ENCODE results near the gene KRT9.
"Not testable (repeated sequence)": the region's sequence is repeated elsewhere in the genome, so short reads cannot be mapped to it uniquely, and the experiment has no call there.

The KRT9 gene

DNA sequence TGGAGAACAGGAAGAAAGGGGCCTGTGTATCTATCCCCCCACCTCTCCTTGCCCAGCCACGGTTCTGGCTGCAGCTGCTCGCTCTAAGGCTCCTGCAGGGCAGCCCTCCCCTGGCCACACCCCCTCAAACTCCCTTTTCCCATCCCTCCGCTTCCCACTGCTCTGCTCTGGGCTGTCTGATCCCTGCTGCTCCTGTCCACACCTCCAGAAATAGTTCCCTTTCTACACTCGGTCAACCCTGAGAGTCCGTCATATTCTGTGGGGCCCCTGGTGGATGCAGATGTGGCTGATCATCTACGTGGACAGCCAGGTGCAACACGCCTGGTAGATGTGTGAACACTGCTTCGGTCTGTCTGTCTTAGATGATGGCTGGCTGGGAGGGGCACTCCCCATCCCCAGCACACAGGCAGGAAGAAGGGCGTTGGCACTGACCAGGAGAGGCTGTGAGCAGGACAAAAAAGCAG, 24.4 kb downstream of the KRT9 start:
- no peak for DNase-seq (ENCODE audit: low spot score)

DNA sequence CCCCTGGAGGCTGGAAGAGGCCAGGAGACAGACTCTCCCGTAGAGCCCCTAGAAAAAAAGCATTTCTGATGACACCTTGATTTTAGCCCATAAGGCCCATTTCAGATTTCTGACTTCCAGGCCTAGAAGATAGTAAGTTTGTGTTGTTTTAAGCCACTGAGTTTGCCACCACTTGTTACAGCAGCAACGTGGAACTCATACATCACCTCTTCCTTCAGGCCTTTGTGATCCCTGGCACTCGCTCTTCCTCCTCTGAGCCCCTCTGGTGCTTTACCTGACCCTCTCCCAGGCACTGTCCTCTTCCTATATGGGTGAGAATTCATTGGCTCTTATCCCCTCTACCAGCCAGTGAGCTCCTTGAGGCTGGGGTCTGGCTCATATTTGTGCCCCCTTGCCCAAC, 25.0 kb downstream of the KRT9 start:
- no peak for DNase-seq (ENCODE audit: low spot score)

DNA sequence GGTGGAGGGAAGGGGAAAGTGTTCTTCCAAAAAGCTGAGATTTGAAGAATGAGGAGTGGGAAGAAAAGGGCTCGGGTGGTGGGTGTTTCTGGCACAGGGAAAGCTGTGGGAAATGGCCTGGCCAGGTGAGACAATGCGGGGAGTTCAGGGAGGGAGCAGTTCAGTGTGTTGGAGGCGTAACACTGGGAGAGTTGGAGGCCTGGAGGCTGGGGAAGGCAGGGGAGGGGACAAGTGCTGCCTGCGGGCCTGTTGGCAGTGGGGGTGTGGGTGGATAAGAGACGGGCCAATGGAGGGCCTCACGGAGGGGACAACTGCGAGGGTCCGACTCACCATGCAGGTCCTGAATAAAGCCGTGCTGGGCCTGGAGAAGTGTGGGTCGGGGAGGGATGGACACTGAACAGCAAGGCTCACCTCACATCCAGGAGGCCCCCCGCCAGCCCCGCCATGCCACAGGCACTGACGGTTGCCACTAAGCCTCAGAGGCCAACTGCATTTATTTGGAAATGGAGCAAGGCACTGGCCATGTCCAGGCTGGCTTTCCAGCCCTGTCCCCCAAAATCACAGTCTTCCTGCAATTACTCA, 25.9 kb downstream of the KRT9 start:
- no peak for DNase-seq (ENCODE audit: low spot score)

DNA sequence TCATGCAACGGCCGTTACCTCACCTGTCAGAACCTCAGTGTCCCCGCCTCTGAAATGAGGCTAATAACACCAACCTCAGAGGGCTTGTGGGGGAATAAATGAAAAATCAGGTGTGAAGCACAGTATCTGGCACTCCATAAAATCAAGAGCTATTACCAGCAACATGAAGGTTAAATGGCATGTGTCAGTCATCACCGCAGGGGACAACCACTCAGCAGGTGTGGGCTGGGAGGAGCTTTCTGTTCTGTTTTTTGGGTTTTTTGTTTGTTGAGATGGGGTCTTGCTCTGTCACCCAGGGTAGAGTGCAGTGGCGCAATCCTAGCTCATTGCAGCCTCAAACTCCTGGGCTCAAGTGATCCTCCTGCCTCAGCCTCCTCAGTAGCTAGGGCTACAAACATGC, 26.9 kb downstream of the KRT9 start:
- no peak for DNase-seq (ENCODE audit: low spot score)

DNA sequence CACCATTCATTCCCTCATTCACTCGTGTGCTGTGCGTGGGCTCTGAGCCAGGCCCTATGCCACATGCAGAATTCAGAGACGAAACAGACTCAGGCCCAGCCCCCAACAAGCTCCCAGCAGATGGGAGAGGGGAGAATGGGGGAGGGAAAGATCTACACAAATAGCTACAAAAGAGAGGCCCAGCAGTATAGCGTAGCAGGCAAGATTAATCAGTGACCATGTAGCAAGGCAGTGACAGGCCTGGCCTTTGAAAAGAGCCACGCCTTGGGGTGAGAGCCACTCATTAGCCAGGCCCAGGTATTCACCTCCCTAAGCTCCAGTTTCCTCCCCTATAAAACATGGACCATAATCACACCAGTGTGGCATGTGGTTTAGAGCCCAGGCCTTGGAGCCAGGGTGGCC, 27.4 kb downstream of the KRT9 start:
- DNase-seq (ENCODE audit: low spot score): no peak

DNA sequence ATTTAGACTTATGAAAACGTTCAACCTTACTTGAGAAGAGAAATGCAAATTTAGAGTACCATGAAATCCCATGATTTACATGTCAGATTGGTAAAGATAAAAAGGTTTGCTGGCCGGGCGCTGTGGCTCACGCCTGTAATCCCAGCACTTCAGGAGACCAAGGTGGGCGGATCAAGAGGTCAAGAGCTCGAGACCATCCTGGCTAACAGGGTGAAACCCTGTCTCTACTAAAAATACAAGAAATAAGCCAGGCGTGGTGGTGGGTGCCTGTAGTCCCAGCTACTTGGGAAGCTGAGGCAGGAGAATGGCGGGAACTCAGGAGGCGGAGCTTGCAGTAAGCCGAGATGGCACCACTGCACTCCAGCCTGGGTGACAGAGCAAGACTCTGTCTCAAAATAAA, 29.1 kb downstream of the KRT9 start:
- DNase-seq (ENCODE audit: low spot score): not testable (repeated sequence)

DNA sequence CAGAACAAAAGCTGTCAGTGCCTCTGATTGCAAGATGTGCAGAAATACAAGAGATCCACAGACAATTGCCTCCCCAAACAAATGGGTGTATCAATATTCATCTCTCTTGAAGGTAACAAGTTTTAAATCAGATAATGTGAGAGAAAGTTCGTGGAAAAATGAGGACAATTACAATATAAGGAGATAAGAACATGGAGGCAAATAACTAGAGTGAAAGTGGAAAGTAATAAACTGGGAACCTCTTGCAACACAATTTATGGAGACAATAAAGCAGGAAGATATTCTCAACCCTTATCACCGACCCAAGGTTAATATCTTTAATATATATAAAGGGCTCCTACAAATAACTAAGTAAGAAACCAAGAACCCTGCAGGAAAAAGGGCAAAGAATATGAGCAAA, 29.5 kb downstream of the KRT9 start:
- DNase-seq (ENCODE audit: low spot score): no peak

DNA sequence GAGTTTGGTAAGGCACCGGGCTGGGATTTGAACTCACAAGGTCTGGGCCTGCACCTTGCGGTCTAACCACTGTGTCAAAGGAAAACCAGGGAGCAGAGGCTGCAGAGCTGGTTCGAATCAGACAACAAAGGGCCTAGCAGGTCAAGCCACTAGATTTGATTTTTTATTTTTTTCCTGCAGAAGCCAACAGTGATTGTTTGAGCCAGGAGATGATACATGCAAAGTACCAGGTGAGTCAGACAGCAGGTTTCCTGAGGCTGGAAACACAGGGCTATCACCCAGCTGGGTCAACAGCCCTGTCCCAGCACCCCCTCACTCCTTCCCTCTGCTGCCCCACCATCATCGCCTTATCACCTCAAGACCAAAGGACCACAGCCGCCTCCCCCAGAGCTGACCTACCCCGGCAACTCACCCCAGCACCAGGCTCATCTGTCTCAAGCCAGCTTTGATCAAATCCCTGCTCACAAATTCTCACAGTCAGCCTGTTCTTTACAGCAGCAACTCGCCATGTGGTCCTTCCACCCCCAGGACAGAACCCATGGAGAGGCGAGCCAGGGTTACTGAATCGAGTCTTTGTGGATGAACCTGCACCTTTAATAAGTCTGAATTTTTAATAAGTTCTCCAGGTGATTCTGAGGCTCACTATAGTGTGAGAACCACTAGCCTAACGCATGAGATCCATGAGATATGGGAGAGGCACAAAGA, 30.8 kb downstream of the KRT9 start:
- no peak for DNase-seq (ENCODE audit: low spot score)

DNA sequence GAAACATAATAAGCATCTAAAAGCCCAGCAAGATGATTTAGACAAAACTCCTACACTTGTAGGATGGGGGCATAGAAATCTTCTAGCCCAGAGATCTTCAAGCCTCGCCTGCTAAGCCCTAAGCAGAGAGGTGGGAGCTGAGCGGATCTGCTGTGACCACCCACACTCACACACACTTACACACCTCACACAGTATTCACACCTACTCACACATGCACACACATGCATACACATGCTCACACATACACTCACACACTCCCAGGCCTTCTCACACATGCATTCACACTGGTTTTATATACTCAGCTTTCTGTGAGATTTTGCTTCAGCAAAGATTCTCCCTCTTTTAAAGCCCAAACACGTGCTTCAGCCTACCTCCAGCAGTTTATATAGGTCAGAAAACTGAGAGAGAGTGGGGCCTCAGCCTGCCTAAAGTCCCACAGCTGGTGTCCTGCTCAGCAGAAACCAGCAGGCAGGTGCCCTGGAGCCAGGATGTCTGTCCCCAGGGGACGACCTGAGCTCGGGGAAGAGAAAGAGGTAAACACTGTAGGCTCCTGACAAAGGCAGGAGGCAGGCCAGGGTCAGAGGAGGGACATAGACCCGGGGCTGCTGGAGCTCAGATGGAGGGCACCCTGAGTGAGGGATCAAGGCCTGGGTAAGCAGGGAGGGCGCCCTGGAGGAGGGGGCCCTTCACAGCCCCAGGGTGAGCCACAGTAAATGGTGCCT, 31.7 kb downstream of the KRT9 start:
- DNase-seq (ENCODE audit: low spot score): no peak

DNA sequence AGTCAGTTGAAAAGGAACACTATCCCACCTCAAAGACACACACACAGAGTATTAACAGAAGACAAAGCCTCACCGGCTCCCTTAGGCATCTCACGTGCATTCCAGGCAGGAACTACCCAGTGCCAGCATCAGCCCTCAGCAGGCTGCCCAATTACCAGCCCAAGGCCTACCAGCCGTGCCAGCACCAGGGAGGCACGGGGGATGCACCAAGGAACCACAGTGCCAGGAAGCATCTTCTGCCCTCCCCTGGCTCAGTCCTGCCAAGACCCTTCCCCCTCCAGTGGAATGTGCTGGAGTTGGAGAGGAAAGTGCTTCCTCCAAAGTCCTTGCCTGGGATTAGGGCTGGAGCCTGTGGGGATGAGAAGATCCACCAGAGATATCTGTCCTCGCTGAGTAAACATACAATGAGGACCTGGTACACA, 32.8 kb downstream of the KRT9 start:
- DNase-seq (ENCODE audit: low spot score): no peak

DNA sequence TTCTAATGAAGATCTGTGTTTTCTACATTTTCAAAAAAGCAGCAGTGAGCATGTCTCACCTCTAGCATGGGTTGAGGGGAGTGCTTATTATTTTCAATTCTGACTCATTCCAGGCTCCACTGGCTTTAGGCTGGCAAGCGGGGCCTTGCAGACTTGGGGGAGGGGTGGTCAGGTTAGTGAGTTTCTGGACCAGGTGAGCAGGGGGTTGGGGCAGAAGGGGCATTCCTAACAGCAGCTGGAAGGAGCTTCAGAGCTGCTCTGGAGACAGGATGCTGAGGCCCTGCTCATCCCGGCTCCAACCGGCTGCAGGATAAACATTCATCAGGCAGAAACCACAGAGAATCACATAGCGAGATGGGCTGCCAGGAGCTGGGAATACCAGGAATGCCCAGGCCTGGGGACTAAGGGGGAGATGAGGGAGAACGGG, 33.3 kb downstream of the KRT9 start:
- DNase-seq (ENCODE audit: low spot score): no peak

DNA sequence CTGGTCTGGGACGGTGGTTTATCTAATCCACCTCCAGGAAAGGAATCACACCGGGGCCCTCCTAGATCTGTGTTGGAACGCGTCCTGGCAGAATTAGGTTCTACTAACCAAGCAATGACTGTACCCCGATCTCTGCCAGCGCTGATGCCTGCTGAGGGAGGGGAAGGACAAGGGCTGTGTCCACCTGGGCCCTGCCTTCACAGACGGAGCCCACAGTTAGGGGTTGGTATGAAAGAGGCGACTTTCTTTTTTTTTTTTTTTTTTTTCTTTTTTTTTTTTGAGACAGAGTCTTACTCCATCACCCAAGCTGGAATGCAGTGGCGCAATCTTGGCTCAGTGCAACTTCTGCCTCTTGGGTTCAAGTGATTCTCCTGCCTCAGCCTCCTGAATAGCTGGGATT, 33.9 kb downstream of the KRT9 start:
- DNase-seq (ENCODE audit: low spot score): no peak

DNA sequence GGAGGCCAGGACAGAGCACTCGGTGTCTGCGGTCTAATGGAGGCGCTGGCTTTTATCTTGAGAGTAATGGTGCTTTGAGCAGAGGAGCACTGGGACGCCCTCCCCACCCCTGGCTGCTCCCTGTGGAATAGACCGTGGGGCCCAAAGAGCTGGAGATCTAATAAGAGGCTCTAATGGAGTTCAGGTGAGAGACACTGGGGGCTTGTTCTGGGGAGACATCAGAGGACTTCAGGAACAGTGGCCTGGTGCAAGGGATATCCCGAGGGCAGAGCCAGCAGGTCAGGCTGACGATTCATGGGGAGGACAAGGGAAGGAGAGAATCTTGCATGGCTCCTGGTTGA, 34.3 kb downstream of the KRT9 start:
- DNase-seq (ENCODE audit: low spot score): no peak

DNA sequence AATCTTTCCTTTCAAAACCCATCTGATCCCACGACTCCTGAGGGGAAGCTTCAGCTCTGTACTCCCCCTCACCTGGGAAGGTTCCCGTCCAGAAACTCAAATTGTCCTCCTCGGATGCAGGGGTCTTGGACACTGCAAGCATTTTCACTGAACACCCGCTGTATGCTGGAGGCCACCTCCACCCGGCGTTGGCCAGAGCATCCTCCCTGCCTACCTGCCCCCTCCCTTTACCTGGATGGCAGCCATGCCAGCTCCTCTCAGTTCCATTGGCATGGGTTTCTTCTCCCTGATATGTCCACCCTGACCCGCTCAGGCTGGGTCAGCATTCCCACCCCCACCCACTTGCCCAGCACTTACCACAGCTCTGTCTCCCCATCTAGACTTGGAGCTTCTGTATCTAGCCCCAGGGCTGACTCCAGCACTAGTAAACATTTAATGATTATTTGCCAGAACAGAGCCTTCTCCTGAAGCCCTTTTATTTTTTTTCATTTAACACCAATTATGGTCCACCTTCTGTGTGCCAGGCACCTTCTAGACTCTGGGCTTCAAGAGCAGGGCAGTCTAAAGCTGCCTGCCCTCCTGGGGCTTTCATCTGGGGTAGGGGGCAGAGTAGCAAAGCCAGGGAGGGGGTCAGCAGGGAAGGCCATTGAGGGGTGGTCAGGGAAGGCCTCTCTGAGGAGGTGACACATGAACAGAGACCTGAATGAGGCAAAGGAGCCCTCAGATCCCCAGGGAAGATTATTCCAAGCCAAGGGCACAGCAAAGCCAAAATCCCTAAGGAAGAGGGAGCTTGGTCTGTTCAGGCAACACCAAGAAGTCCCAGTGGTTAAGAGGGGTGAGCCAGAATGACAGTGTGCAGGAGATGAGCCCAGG, 34.9 kb downstream of the KRT9 start:
- DNase-seq (ENCODE audit: low spot score): no peak

DNA sequence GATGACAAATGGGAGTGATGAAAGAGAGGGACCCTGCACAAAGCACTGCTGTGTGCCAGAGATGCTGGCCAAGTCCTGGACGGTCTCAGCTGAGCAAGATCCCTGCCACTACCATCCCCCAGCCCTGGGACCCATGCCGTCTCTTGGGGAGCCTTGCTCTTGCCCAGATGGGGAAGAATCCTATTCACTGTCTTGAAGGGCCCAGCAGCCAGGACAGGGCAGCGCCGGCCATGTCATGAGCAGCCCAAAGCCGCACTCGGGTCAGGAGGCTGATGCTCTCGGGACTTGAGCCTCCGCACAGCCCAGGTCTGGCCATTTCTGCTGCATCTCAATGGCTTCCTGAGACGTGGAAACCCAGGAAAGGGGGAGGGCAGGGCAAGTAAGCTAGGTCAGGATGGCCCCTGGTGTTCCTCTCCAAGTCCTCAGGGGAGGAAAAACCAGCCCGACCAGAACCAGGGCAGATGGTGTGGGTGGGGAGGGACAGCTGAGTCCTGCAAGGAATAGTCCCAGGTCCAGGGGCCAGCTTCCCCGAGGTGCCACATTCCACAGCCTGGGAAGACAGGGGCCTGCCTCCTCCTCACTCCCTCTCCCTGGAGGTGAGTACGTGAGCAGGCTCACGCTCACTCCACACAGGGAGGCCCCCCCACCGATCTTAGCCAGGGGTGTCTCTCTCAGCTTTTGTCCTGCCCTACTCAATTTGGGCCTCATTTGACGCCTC, 35.9 kb downstream of the KRT9 start:
- no peak for DNase-seq (ENCODE audit: low spot score)

DNA sequence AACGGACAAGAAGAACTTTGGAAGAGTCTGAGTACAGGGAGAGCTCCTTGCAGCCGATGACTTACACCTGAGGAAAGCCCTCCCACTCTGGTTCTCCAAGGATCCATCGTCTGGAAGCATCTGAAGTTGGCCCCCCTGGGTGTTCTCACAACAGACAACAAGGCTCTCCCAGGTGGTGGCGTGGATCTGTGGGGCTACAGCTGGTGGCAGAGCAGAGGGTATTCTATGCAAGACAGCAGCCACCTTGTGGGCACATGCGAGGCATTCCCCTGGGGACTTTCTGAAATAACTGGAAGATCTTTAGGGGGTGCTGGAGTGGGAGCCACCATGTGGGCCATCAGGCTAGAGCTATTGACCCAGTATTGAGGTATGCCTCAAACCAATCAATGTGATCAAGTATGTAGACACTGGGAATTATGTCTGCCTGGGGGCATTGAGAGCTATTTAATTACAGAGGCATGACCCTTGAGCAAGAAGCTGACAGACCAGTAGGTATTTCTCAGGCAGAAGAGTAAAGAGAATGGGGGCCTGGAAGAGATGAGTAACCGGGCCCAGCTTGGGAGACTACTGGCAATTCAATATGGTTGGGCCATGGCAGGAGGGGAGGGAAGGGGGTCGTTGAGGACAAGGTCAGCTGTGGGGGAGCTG, 36.8 kb downstream of the KRT9 start:
- DNase-seq (ENCODE audit: low spot score): no peak

DNA sequence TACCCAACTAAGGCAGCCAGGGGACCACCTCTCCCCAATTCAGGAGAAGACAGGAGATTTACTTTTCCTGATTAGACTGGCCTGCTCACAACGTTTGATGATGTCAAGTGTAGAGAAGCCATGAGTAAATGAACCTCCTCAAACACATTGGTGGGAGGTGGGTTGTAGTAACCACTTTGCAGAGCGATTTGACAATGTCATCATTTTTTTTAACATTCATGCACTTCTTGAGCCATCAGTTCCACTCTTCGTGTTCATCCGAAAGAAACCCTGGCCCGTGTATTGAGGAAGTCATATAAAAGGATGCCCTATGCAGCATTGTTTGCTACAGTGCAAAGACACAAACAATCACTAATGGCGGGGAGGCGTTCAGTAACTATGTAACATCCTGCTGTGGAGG, 38.2 kb downstream of the KRT9 start:
- DNase-seq (ENCODE audit: low spot score): no peak

DNA sequence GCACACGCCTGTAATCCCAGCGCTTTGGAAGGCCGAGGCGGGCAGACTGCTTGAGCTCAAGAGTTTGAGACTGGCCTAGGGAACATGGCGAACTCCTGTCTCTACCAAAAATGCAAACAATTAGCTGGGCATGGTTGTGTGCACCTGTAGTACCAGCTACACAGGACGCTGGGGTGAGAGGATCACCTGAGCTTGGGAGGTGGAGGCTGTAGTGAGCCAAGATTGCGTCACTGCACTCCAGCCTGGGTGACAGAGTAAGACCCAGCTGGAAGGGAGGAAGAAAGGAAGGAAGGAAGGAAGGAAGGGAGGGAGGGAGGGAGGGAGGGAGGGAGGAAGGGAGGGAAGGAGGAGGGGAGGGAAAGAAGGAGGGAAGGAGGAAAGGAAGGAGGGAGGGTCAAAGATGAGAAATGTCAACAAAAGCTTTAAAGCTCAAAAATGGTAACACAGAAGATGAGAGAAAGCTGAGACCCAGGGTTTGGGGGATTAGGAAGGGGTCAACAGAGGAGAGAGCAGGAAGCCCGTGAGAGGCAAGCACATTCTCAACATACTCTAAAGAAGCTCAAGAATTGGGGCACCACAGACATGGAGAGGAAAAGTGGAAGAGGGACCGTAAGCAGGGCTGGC, 38.8 kb downstream of the KRT9 start:
- DNase-seq (ENCODE audit: low spot score): no peak

DNA sequence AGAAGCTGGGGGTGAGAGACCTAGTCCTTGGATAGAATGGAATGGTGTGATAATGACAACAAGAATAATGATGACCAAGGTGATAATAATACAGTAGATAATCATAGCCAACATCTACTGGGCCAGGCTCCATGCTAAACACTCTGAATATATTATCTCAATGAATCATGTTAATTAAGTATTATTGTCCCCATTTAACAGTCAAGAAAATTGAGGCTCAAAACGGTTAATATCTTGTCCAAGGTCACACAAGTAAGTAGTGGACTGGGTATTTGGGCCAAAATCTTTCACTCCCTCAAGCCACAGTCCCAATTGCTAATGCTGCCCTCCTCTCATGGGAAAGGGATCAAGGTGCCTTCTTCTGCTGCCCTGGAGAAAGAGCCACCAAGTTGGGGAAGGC, 39.9 kb downstream of the KRT9 start:
- no peak for DNase-seq (ENCODE audit: low spot score)

DNA sequence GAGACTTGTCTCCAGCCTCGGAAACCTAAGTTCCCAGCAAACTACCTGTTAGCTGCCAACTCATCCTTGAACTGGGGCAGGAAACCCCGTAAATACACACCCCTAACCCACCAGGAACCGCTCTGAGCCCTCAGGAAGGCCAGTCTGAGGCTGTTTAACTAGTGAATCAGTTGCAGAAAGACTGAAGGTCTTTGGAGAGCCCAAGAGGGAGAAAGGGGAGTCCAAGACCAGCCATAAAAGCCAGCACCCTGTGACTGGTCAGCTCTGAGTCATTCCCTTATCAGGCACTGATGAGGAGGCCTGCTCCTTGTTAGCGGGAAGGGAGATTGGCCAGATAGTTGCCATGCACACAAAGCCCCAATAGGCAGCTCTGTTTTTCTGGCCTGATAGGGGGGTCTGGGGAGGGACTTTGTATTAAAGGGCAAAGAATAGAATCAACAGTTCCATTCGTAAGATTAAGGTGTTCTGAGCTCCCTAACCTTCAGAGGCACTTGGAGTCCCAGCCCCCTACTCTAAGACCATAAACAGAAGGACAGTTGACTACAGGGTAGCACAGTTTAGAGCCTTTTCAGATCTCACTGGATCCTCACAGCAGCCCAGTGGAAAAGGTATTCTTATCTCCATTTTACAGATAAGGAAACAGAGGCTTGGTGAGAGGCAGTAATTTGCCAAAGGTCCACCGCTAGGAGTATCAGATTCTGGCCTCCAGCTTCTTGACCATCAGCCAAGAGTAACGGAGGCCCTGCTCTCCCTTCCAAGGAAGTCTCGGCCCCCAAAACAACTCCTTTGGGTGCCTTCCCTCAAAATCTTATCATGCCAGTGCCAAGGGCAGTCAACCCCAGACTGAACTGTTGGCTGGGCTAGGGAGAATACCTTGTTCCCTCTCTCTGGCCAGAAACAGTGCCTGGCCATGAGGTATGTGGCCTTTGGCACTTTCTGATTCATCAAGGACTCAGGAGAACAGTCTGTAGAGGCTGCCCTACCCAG, 41.5 kb downstream of the KRT9 start:
- DNase-seq (ENCODE audit: low spot score): no peak
